Karpas-422 (cell line): Measurements from ENCODE around the gene RNU2-1. TPM values are rescaled to one million over a fixed set of nuclear protein-coding genes. Genes with fewer than 3 reads are reported as not detected.

Experiments
- DNase-seq: peaks from one replicate; pipeline ENCODE4 v3.0.0-alpha.2; 2015
- H2AFZ ChIP-seq: fragments of 200-600 bp; sonication (generic); 2 replicates; pipeline ENCODE4 v1.6.1; 2014; ENCODE audit warnings: antibody characterized with exemption, low read length, mixed read lengths
- H3K27ac ChIP-seq: fragments of 200-600 bp; sonication (generic); 2 replicates; pipeline ENCODE4 v1.5.1; 2014; ENCODE audit warnings: mild to moderate bottlenecking, low read length, moderate library complexity
- H3K27me3 ChIP-seq: fragments of 200-600 bp; sonication (generic); 2 replicates; pipeline ENCODE4 v1.6.1; 2014; ENCODE audit warnings: low read length, mixed read lengths
- H3K36me3 ChIP-seq: fragments of 200-600 bp; sonication (generic); 2 replicates; pipeline ENCODE4 v1.6.1; 2014; ENCODE audit warnings: low read length, mixed read lengths; ENCODE audit not compliant: insufficient read depth
- H3K4me1 ChIP-seq: fragments of 200-600 bp; sonication (generic); 2 replicates; pipeline ENCODE4 v1.6.1; 2014; ENCODE audit warnings: mild to moderate bottlenecking, low read length, mixed read lengths
- H3K4me2 ChIP-seq: fragments of 200-600 bp; sonication (generic); 2 replicates; pipeline ENCODE4 v1.6.1; 2014; ENCODE audit warnings: low read length, low read depth, mild to moderate bottlenecking; ENCODE audit not compliant: poor library complexity, severe bottlenecking
- H3K4me3 ChIP-seq: fragments of 200-600 bp; sonication (generic); 2 replicates; pipeline ENCODE4 v1.5.1; 2014; ENCODE audit warnings: mild to moderate bottlenecking, antibody characterized with exemption, low read length, mixed read lengths
- H3K79me2 ChIP-seq: fragments of 200-600 bp; sonication (generic); 2 replicates; pipeline ENCODE4 v1.6.1; 2014; ENCODE audit warnings: mild to moderate bottlenecking, low read length, mixed read lengths
- H3K9ac ChIP-seq: fragments of 200-600 bp; sonication (generic); 2 replicates; pipeline ENCODE4 v1.6.0; 2014; ENCODE audit warnings: low read length
- H3K9me2 ChIP-seq: fragments of 200-600 bp; sonication (generic), shearing (Covaris generic); replicated peaks from 2 replicates; pipeline ENCODE4 v1.6.0; 2014; ENCODE audit warnings: mild to moderate bottlenecking, low read length, moderate library complexity; ENCODE audit not compliant: insufficient read depth
- H3K9me3 ChIP-seq: fragments of 300-700, 200-600 bp; sonication (generic); 2 replicates; pipeline ENCODE4 v1.6.1; 2014; ENCODE audit warnings: low read length, mixed read lengths
- H4K20me1 ChIP-seq: fragments of 200-600 bp; sonication (generic); 2 replicates; pipeline ENCODE4 v1.6.1; 2014; ENCODE audit warnings: mild to moderate bottlenecking, antibody characterized with exemption, low read length, low read depth; ENCODE audit not compliant: insufficient read depth
- small RNA-seq: library from RNA; depleted of rRNA; stranded (forward); fragments of <200 nt; gene quantifications from one replicate; pipeline ENCODE3, GENCODE V24; 2014
- total RNA-seq: library from RNA; depleted of rRNA; stranded (reverse); fragments of >200 nt; shearing (Covaris generic); gene quantifications from 2 replicates; pipeline ENCODE4 v1.2.3, GENCODE V29; 2014; ENCODE audit warnings: low replicate concordance; rRNA removed

Gene RNU2-1
- total RNA-seq, 1 experiment from 2014 or later: not detected

DNA sequence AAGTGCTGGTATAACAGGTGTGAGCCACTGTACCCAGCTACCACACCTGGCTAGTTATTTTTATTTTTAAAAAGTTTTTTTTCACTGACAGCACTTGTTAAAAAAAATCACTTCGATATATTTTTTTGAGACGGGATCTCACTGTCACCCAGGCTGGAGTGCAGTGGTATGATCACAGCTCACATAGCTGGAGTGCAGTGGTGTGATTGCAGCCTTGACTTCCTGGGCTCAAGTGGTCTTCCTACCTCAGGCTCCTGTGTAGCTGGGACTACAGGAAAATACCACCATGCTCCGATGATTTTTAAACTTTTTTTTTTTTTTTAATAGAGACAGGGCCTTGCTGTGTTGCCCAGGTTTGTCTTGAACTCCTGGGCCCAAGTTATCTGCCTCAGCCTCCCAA, 49.9 kb downstream of the RNU2-1 start:
- Histone ChIP-seq H3K36me3 (peaks cover 18% of the 10 kb centered on the region), H4K20me1 (no peaks in the 10 kb centered on the region)

More for the DNA sequence above, 49.9 kb downstream of the RNU2-1 start:
- H3K27ac ChIP-seq: no peak overlapping the region
- no peaks in the 10 kb centered on the region for H3K79me2 ChIP-seq
- H3K9me2 ChIP-seq: no peaks in the 10 kb centered on the region
- no peak overlapping the region for H3K4me2 ChIP-seq
- H3K9me3 ChIP-seq: no peaks in the 10 kb centered on the region
- no peak overlapping the region for H3K4me3 ChIP-seq
- no peaks in the 10 kb centered on the region; the same call in 1 of the 2 replicates for H3K4me1 ChIP-seq
- no peak overlapping the region for H3K9ac ChIP-seq
- H2AFZ ChIP-seq: no peak overlapping the region
- no peak for DNase-seq
- no peaks in the 10 kb centered on the region for H3K27me3 ChIP-seq

Small RNAs within 50 kb of the gene (small RNA-seq; reads per million reads assigned to genes)
- gene RF00004 (not detected), gene RNU2-1 (not detected)

Other genes with a start within 250 kb of the RNU2-1 start
- gene RPL27, start 235.6 kb downstream of the RNU2-1 start, total RNA-seq: 1,746 and 2,567 TPM in 2 replicates
- 19.1 and 27.2 TPM in 2 replicates for gene IFI35, start 227.2 kb downstream of the RNU2-1 start, total RNA-seq
- gene VAT1, start 211.6 kb downstream of the RNU2-1 start, total RNA-seq: 45.7 and 55.1 TPM in 2 replicates
- gene RND2, start 208.7 kb downstream of the RNU2-1 start, total RNA-seq: 0.30 and 0.36 TPM in 2 replicates
- gene BRCA1, start 108.6 kb downstream of the RNU2-1 start, total RNA-seq: 46.0 and 49.7 TPM in 2 replicates
- 49.4 and 49.5 TPM in 2 replicates for gene NBR1, start 62.8 kb downstream of the RNU2-1 start, total RNA-seq
- gene TMEM106A, start 22.1 kb downstream of the RNU2-1 start, total RNA-seq: 9.0 and 14.5 TPM in 2 replicates
- gene CCDC200, start 5.4 kb downstream of the RNU2-1 start, total RNA-seq: not detected in 2 replicates
- gene ARL4D, start 165.0 kb upstream of the RNU2-1 start, total RNA-seq: not detected in 2 replicates
- gene DHX8, start 250.0 kb upstream of the RNU2-1 start, total RNA-seq: 23.7 and 34.9 TPM in 2 replicates